SW480 (cell line): ENCODE measurements around the gene WDR47.
A peak's percentile ranks its signal among the peaks of the same experiment; 100 is the strongest.

Source experiments
- DNase-seq: peaks from one replicate; pipeline ENCODE4 v3.0.0-alpha.2; 2016; ENCODE audit warnings: low spot score

Gene WDR47

GRCh38 chr1:109041621-109042468, at the start of gene WDR47:
WDR47 (minus strand) TSS chr1:109042102; CDS start chr1:109023512, 18,590 bp downstream.
- peak; percentile 90 for DNase-seq

- DNase-seq: peak; percentile 52
Measured at GRCh38 chr1:109091078-109091838, 49.4 kb upstream of the WDR47 start.

GRCh38 chr1:109090196-109091077, 48.5 kb upstream of the WDR47 start, which contains the start of gene TMEM167B:
TMEM167B (plus strand) TSS chr1:109090764; CDS start chr1:109090873, 109 bp downstream.
- DNase-seq: peak; percentile 87

GRCh38 chr1:109089242-109090015, 47.5 kb upstream of the WDR47 start:
- DNase-seq: no peak

- no peak for DNase-seq
Measured at GRCh38 chr1:109084563-109085517, 42.9 kb upstream of the WDR47 start.

GRCh38 chr1:109083923-109084322, 42.0 kb upstream of the WDR47 start:
- no peak for DNase-seq

GRCh38 chr1:109083501-109083900, 41.6 kb upstream of the WDR47 start:
- DNase-seq: no peak

- no peak for DNase-seq
Measured at GRCh38 chr1:109080441-109081082, 38.7 kb upstream of the WDR47 start.

GRCh38 chr1:109079240-109079622, 37.3 kb upstream of the WDR47 start:
- DNase-seq: no peak

- no peak for DNase-seq
Measured at GRCh38 chr1:109078317-109078716, 36.4 kb upstream of the WDR47 start.

GRCh38 chr1:109075531-109076490, 33.9 kb upstream of the WDR47 start, which contains the start of gene TAF13:
TAF13 (minus strand) TSS chr1:109076003; CDS start chr1:109075947, 56 bp downstream.
- peak; percentile 89 for DNase-seq

- no peak for DNase-seq
Measured at GRCh38 chr1:109069294-109069693, 27.4 kb upstream of the WDR47 start.

- DNase-seq: no peak
Measured at GRCh38 chr1:109067883-109068282, 26.0 kb upstream of the WDR47 start.

- DNase-seq: no peak
Measured at GRCh38 chr1:109065137-109065536, 23.2 kb upstream of the WDR47 start.

- no peak for DNase-seq
Measured at GRCh38 chr1:109061183-109061582, 19.3 kb upstream of the WDR47 start.

- DNase-seq: no peak
Measured at GRCh38 chr1:109060707-109061106, 18.8 kb upstream of the WDR47 start.

GRCh38 chr1:109059026-109059425, 17.1 kb upstream of the WDR47 start:
- DNase-seq: no peak

GRCh38 chr1:109056064-109056463, 14.2 kb upstream of the WDR47 start:
- DNase-seq: no peak
